Cardiac muscle cell (in vitro differentiated cells and primary cell): ENCODE data around the gene ISY1. TPM values are rescaled to one million over a fixed set of nuclear protein-coding genes. Genes with fewer than 3 reads are reported as not detected.

Source experiments
- polyA plus RNA-seq: library from polyadenylated mRNA; unstranded; fragments of >200 nt; fragmentation: Nextera tagmentation; extraction: Ambion mirVana; gene quantifications from 2 replicates; pipeline ENCODE4 v1.2.1, GENCODE V29; 2016
- total RNA-seq: library from RNA; depleted of rRNA; stranded (reverse); fragments of >200 nt; gene quantifications from 2 replicates; pipeline ENCODE4 v1.2.3, GENCODE V29; 2016

ISY1 gene
- total and polyA plus RNA-seq, 2 experiments from 2014 or later: 17.5 to 44.7 TPM

Other genes starting within 250 kb of the ISY1 start
- 0.53 and 0.60 TPM in 2 replicates for gene CFAP92, start 167.0 kb downstream of the ISY1 start, total RNA-seq
- gene CFAP92, start 167.0 kb downstream of the ISY1 start, polyA plus RNA-seq: 0.57 and 0.95 TPM in 2 replicates
- gene EFCC1, start 159.8 kb downstream of the ISY1 start, total RNA-seq: 0.11 TPM in 1 of 2 replicates, not detected in the other
- gene EFCC1, start 159.8 kb downstream of the ISY1 start, polyA plus RNA-seq: 0.07 TPM in 1 of 2 replicates, not detected in the other
- gene GP9, start 100.3 kb downstream of the ISY1 start, total RNA-seq: not detected in 2 replicates
- not detected in 2 replicates for gene GP9, start 100.3 kb downstream of the ISY1 start, polyA plus RNA-seq
- 8.5 and 14.3 TPM in 2 replicates for gene RAB43, start 39.3 kb downstream of the ISY1 start, total RNA-seq
- 11.1 and 11.4 TPM in 2 replicates for gene RAB43, start 39.3 kb downstream of the ISY1 start, polyA plus RNA-seq
- gene CNBP, start 22.8 kb upstream of the ISY1 start, total RNA-seq: 285 and 377 TPM in 2 replicates
- gene CNBP, start 22.8 kb upstream of the ISY1 start, polyA plus RNA-seq: 448 and 619 TPM in 2 replicates
- gene COPG1, start 88.5 kb upstream of the ISY1 start, total RNA-seq: 114 and 137 TPM in 2 replicates
- gene COPG1, start 88.5 kb upstream of the ISY1 start, polyA plus RNA-seq: 128 and 154 TPM in 2 replicates
- gene HMCES, start 117.8 kb upstream of the ISY1 start, total RNA-seq: 45.2 and 50.9 TPM in 2 replicates
- gene HMCES, start 117.8 kb upstream of the ISY1 start, polyA plus RNA-seq: 53.0 and 59.8 TPM in 2 replicates